Fibroblast of villous mesenchyme (primary cell): Measurements from ENCODE around the gene RARRES2. TPM values are rescaled to one million over a fixed set of nuclear protein-coding genes. Genes with fewer than 3 reads are reported as not detected.
A peak's percentile ranks its signal among the peaks of the same experiment; 100 is the strongest.

Experiments used
- DNase-seq: peaks from one replicate; pipeline ENCODE4 v3.0.0-alpha.2; 2010; ENCODE audit warnings: low read depth
- H3K4me3 ChIP-seq: 2 replicates; pipeline ENCODE4 v1.5.1; 2011; ENCODE audit warnings: low read depth, mild to moderate bottlenecking, low read length
- CTCF ChIP-seq: IDR thresholded peaks from 2 replicates; pipeline ENCODE4 v1.5.1; 2012; ENCODE audit warnings: low read depth, mild to moderate bottlenecking, low read length; ENCODE audit not compliant: insufficient read depth
- total RNA-seq: library from RNA; depleted of rRNA; stranded (reverse); fragments of >200 nt; gene quantifications from 2 replicates; pipeline ENCODE4 v1.2.3, GENCODE V29; 2012

The RARRES2 gene
- total RNA-seq, 1 donor: 185 TPM

GRCh38 chr7:150371996-150372270, 30.5 kb upstream of the RARRES2 start:
- no peak for DNase-seq
- no peak for TF ChIP-seq CTCF
- no peak overlapping the region for H3K4me3 ChIP-seq

- TF ChIP-seq CTCF: no peak
- no peak overlapping the region for H3K4me3 ChIP-seq
- DNase-seq: no peak
Observed at GRCh38 chr7:150371131-150371995, 29.9 kb upstream of the RARRES2 start.

GRCh38 chr7:150370612-150371071, 29.2 kb upstream of the RARRES2 start:
- no peak for TF ChIP-seq CTCF
- H3K4me3 ChIP-seq: peak overlapping the region; percentile 86
- no peak for DNase-seq

- peak overlapping the region; percentile 86 for H3K4me3 ChIP-seq
- DNase-seq: no peak
- no peak for TF ChIP-seq CTCF
Observed at GRCh38 chr7:150369748-150370501, 28.5 kb upstream of the RARRES2 start.

- peak overlapping the region; percentile 86 for H3K4me3 ChIP-seq
- no peak for TF ChIP-seq CTCF
- DNase-seq: peak; percentile 75
Observed at GRCh38 chr7:150368884-150369747, 27.7 kb upstream of the RARRES2 start.

- H3K4me3 ChIP-seq: peak within 1 kb of the TSS; percentile 86
- DNase-seq: peak; percentile 84
- no peak for TF ChIP-seq CTCF
Observed at GRCh38 chr7:150368096-150368883, 26.9 kb upstream of the RARRES2 start, which contains the start of gene REPIN1. TSS of gene REPIN1 (plus strand) at chr7:150368822. CDS start at chr7:150369712, 890 bp downstream.
